Body of pancreas (tissue), 4 donors: ENCODE results near the gene SCAPER.

Source experiments
- POLR2A ChIP-seq, 3 donors: fragments of 450-650 bp; IDR thresholded peaks; one replicate each; pipeline ENCODE4 v1.6.1; 2016; ENCODE audit warnings: antibody characterized with exemption in 3 of 3, mild to moderate bottlenecking in 2 of 3
- TF ChIP-seq, protein P1 (sequence below), 7 experiments: fragments of 450-650 bp in 4 of 7; fragments of 200-600 bp in 3 of 7; sonication (generic) in 3 of 7; IDR thresholded peaks; one replicate each; pipeline ENCODE4 v1.5.1; 2016 to 2019; ENCODE audit warnings: antibody characterized with exemption in 7 of 7

DNA sequence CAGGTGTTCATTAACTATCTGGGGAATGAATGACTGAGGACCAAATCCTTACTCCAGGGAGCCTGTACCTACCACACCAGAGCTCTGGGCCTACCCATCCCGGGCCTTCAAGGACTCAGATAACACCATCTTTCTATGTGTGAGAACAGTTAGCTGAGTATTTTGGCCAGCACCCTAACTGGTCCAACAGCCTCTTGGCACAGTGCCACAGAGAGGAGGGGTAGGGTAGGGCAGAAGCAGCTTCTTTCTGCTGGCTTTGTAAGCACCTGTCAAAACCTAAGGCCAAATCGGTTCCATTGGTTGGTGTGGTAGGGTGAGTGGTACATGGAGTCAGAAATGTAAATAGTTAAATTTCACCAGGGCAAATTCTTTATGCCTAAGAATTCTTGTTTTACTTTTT lies 541.9 kb downstream of the SCAPER start:
- TF ChIP-seq, protein P1, sequence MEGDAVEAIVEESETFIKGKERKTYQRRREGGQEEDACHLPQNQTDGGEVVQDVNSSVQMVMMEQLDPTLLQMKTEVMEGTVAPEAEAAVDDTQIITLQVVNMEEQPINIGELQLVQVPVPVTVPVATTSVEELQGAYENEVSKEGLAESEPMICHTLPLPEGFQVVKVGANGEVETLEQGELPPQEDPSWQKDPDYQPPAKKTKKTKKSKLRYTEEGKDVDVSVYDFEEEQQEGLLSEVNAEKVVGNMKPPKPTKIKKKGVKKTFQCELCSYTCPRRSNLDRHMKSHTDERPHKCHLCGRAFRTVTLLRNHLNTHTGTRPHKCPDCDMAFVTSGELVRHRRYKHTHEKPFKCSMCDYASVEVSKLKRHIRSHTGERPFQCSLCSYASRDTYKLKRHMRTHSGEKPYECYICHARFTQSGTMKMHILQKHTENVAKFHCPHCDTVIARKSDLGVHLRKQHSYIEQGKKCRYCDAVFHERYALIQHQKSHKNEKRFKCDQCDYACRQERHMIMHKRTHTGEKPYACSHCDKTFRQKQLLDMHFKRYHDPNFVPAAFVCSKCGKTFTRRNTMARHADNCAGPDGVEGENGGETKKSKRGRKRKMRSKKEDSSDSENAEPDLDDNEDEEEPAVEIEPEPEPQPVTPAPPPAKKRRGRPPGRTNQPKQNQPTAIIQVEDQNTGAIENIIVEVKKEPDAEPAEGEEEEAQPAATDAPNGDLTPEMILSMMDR (IDR thresholded peaks at IDR 0.05): no peak
- no peak for TF ChIP-seq POLR2A (IDR thresholded peaks at IDR 0.05)
